HG03039 (cell line): ENCODE measurements around the gene CCDC88B.
"Not testable (repeated sequence)": the region's sequence is repeated elsewhere in the genome, so short reads cannot be mapped to it uniquely, and the experiment has no call there.

ENCODE experiments used
- ATAC-seq: cut with Tn5 transposase; IDR thresholded peaks from one replicate; pipeline ENCODE4 v1.9.1; 2021; ENCODE audit warnings: mild to moderate bottlenecking, moderate library complexity; ENCODE audit not compliant: unreplicated experiment

Gene CCDC88B

DNA sequence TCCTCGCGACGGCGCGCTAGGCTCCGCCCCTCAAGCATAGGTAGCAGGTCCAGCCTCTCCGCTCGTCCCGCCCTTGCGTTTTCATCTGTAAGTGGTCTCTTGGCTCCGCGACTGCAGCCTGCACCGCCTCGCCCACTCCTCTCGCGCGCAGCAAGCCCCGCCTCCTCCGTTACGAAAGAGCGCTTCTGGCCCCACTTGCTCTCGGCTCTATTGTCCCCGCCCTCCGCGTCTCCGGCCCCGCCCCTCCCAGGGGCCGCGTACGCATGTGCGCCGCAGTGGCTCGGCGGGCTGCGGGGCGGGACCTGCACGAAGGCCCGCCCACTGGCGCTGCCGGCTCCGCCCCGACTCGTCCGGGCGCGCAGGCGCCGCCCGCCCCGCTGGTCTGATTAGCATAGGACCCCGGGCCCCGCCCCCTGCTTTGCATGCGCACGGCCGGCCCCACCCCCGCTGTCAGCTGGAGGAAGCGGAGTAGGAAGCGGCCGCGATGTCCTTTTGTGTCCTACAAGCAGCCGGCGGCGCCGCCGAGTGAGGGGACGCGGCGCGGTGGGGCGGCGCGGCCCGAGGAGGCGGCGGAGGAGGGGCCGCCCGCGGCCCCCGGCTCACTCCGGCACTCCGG lies 34.8 kb upstream of the CCDC88B start, which contains the start of gene ESRRA:
Gene ESRRA (plus strand): TSS at position 450 of the 616 bp plus-strand sequence. CDS start 1,656 bp downstream, outside the sequence.
- ATAC-seq = peak; percentile 65

DNA sequence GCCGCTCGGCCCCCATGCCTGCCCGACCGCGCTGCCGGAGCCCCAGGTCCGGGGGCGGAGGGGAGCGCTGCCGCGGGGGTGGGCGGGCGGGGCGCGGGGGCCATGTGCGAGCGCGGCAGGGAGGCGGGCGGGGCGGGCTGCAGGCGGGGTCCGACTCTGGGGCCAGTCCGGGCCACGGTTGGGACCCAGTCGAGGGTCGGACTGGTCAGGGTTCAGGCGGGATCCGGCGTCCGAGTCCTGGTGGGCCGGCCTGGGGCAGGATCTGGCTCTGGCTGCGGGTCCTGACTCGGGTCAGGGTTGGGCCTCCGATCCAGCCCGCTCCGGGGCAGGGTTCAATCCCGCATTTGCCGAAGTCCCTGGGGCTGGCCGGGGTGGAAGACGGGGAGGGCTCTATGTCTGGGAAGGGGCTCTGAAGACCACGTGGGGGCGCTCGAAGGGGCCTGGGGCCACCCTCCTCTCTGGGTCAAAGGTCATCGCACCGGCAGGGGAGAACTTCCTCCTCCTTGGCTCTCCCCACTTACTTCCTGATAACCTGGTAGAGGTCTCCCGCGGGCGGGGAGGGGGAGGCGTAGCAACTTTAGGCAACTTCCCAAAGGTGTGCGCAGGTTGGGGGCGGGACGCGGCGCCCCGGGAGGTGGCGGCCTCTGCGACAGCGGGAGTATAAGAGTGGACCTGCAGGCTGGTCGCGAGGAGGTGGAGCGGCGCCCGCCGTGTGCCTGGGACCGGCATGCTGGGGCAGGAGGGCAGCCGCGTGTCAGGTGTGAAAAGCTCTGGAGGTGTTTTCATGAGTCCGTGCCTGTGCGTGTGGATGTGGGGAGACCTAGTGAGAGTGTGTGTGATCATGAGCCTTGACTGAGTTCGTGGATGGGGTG lies 34.1 kb upstream of the CCDC88B start:
- ATAC-seq = no peak

- no peak for ATAC-seq
Observed at GRCh38 chr11:64306563-64306875, 33.5 kb upstream of the CCDC88B start.

DNA sequence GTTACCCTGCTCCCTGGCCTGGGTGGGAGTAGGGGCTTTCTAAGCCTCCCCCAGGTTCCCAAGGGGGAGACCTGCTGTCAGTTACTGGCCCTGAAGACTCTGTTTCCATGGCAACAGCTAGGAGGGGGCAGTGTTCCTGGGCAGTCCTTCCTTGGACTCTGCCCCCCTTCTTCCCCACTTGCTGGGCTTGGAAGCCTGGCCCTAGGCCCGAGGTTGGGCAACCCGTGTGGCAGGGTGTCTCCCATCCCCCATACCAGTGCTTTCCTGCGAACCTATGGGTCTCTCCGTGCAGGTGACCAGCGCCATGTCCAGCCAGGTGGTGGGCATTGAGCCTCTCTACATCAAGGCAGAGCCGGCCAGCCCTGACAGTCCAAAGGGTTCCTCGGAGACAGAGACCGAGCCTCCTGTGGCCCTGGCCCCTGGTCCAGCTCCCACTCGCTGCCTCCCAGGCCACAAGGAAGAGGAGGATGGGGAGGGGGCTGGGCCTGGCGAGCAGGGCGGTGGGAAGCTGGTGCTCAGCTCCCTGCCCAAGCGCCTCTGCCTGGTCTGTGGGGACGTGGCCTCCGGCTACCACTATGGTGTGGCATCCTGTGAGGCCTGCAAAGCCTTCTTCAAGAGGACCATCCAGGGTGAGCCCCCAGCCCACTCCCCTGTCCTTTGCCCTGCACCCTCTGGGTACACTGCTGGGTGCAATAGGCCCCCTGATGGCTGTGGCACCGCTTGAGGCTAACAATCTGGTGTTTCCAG lies 33.0 kb upstream of the CCDC88B start:
- ATAC-seq = no peak

DNA sequence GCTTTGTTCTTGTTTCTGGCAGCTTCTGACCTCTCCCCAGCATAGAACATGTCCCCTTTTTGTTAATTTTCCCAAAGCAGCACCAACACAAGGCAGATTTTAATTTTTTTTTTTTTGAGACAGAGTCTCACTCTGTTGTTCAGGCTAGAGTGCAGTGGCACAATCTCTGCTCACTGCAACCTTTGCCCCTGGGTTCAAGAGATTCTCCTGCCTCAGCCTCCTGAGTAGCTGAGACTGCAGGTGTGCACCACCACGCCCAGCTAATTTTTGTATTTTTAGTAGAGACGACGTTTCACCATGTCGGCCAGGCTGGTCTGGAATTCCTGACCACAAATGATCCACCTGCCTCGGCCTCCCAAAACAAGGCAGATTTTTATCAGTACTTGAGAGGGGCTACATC lies 32.2 kb upstream of the CCDC88B start:
- ATAC-seq = not testable (repeated sequence)

GRCh38 chr11:64312947-64313346 lies 27.1 kb upstream of the CCDC88B start:
- ATAC-seq = no peak

DNA sequence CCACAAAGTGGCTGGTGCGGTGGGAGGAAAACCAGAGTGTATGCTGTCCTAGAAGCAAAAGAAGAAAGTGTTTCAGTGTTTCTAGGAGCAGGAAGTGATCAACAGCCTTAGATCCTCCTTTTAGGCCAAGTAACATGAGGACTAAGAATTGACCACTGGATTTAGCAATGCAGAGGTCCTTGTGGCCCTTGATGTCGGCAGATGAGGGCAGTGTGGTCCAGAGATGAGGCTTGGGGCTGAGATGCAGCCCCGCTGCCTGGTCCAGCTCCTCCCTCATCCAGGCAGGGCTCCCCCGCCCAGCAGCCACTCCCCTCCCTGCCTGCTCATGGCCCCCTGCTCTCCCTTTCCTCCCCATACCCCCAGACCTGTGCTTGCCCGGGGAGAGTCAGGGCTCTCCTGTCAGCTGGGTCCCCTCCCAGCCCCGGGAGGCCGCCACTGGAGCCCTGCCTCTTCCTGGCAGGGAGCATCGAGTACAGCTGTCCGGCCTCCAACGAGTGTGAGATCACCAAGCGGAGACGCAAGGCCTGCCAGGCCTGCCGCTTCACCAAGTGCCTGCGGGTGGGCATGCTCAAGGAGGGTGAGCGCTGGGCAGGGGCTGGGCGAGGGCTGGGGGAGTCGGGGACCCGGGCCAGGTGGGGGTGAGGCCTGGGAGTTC lies 26.4 kb upstream of the CCDC88B start:
- no peak for ATAC-seq

GRCh38 chr11:64314146-64314804 lies 25.7 kb upstream of the CCDC88B start:
- ATAC-seq = no peak

GRCh38 chr11:64314805-64315561 lies 25.0 kb upstream of the CCDC88B start:
- no peak for ATAC-seq

DNA sequence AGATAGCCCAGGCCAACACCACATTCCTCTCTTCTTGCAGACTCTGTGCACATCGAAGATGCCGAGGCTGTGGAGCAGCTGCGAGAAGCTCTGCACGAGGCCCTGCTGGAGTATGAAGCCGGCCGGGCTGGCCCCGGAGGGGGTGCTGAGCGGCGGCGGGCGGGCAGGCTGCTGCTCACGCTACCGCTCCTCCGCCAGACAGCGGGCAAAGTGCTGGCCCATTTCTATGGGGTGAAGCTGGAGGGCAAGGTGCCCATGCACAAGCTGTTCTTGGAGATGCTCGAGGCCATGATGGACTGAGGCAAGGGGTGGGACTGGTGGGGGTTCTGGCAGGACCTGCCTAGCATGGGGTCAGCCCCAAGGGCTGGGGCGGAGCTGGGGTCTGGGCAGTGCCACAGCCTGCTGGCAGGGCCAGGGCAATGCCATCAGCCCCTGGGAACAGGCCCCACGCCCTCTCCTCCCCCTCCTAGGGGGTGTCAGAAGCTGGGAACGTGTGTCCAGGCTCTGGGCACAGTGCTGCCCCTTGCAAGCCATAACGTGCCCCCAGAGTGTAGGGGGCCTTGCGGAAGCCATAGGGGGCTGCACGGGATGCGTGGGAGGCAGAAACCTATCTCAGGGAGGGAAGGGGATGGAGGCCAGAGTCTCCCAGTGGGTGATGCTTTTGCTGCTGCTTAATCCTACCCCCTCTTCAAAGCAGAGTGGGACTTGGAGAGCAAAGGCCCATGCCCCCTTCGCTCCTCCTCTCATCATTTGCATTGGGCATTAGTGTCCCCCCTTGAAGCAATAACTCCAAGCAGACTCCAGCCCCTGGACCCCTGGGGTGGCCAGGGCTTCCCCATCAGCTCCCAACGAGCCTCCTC lies 24.1 kb upstream of the CCDC88B start:
- ATAC-seq = not testable (repeated sequence)

DNA sequence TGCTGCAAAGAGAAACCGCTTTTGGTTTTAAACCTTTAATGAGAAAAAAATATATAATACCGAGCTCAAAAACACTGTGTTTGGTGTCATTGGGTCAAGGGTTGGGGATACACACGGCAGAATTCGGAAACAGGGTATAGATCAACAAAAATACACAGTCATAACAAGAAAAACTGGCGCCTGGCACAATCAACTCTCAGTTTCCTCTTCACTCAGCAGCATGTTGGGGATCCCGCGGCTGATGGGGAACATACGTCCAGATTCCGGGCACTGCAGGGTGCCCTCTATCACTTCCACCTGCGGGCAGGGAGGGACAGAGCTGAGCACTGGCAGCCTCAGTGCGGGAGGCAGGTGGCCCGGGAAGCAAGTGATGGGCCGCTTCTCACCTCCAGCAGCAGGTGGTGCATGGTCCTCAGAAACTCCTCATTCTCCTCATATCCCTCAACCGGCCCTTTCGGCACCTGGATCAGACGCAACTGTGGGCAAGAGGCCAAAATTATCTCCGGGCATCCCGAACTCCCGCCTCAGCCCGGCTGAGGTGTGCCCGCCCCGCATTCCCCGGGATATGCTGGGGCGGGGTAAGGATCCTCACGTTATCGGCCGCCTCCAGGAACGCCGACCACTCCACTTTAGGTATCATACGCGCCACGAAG lies 23.2 kb upstream of the CCDC88B start:
- no peak for ATAC-seq

DNA sequence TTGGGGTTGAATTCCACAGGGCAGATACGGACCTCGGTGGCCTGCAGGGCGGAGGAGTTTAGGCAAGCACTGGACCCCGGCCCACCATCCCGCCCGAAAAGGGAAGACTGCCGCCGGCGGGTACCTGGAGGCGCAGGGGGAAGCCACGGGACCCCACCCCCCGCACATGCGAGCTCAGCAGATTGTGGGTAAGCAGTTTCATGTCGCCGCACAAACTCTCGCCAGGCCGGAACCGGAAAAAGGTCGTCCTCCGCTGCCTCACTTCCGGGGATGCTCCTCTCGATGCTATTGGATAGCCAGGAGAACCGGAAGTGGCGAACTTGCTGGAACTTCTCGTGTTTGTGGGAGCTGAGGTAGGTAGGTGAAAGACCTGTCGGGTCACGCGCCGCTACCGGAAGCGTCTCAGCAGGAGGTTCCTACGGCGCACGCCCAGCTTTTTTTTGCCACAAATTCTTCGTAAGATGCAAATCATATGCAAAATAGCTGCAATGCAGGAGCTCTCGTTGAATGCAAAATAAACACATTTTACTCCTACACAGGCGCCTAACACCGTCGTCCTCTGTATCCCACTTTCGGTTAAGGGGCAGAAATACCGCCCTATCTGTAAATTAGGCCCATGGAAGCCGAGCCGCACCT lies 22.6 kb upstream of the CCDC88B start, which contains the start of gene TRMT112:
Gene TRMT112 (minus strand): TSS at position 235 of the 636 bp plus-strand sequence. CDS start 33 bp downstream, at position 202.
- peak; percentile 59 for ATAC-seq

- peak; percentile 74 for ATAC-seq
Observed at GRCh38 chr11:64317961-64318765, 21.8 kb upstream of the CCDC88B start, which contains the start of gene PRDX5. TSS of gene PRDX5 (plus strand) at chr11:64318121. CDS start at chr11:64318216, 95 bp downstream.

DNA sequence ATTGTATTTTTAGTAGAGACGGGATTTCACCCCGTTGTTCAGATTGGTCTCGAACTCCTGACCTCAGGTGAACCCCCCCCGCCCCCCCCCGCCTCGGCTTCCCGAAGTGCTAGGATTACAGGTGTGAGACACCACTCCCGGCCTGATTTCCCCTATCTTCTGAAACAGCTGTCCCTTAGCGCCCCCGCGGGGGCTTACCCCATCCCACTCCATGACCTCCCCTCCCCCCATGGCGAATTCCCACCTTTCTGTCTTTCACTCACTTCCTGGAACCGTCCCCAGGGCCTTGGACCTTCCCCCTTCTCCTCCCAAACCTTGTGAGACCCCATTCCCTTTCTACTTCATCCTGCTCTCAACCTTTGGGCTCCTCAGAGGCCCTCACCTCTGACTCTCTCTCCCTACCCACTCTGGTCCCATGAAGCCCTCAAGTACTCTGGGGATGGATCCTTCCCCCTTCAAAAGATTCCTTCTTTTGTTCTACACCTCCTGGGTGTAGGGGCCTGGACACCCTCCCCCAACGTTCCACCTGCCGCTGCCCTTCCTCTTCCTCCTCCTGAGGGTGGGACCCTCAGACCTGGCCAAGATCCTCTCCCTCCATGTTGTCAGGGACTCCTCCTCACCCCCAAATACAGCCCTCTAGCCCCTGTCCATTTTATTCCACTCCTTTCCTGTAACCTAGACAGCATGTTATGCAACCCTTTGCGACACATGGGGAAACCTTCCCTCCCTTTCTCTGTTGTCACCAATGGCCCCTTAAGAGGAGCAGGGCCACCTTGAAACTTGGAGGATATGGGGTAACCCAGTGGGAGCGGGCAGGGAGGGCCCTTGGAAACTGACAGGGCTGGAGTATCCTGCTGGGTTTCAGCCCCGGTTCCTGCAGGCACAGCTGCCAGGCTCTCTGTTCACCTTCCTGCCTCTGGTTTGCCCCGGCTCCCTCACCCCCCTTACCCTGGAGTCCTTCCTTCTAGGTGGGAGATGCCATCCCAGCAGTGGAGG lies 20.9 kb upstream of the CCDC88B start:
- ATAC-seq = no peak

- no peak for ATAC-seq
Observed at GRCh38 chr11:64320556-64320955, 19.4 kb upstream of the CCDC88B start.

GRCh38 chr11:64321026-64321425 lies 19.0 kb upstream of the CCDC88B start:
- ATAC-seq = no peak
